Adipocyte (in vitro differentiated cells): ENCODE measurements around the gene ARSG.
A peak's percentile ranks its signal among the peaks of the same experiment; 100 is the strongest.

ENCODE experiments used
- DNase-seq: peaks from one replicate; pipeline ENCODE4 v3.0.0-alpha.2; 2015; ENCODE audit warnings: low read depth
- H3K27me3 ChIP-seq: replicated peaks from 2 replicates; pipeline ENCODE4 v1.7.0; 2013; ENCODE audit warnings: mild to moderate bottlenecking, low read length, moderate library complexity; ENCODE audit not compliant: control insufficient read depth, insufficient read depth
- H3K36me3 ChIP-seq: 2 replicates; pipeline ENCODE4 v1.7.0; 2013; ENCODE audit warnings: low read length, mild to moderate bottlenecking, moderate library complexity; ENCODE audit not compliant: control insufficient read depth, insufficient read depth, severe bottlenecking
- H3K4me1 ChIP-seq: 2 replicates; pipeline ENCODE4 v1.7.0; 2013; ENCODE audit warnings: mild to moderate bottlenecking, low read length, moderate library complexity; ENCODE audit not compliant: control insufficient read depth, insufficient read depth
- H3K4me3 ChIP-seq: 2 replicates; pipeline ENCODE4 v1.7.0; 2013; ENCODE audit warnings: mild to moderate bottlenecking, low read length, moderate library complexity
- H3K9ac ChIP-seq: 2 replicates; pipeline ENCODE4 v1.7.0; 2013; ENCODE audit warnings: mild to moderate bottlenecking, low read length, moderate library complexity
- H3K9me3 ChIP-seq: 2 replicates; pipeline ENCODE4 v1.7.0; 2013; ENCODE audit warnings: mild to moderate bottlenecking, low read length, moderate library complexity; ENCODE audit not compliant: control insufficient read depth

The ARSG gene

DNA sequence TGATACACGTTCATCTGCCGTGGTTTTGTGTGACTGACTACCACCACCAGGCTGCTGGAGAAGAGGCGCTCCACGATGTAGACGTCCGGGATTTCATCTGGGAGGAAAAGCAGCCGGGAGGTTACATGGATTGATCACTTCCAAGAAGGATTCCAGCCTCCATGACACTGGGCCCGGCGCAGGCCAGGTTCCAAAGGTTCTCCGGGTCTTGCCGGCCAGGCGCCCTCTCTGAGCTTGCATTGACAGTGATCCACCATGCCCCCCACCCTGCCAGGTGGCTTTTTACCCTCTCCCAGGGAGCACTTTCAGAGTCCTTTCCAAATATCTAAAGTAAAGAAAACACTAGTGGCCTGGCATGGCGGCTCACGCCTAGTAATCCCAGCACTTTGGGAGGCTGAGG is 159.5 kb downstream of the ARSG start:
- peaks cover 63% of the 10 kb centered on the region for H3K36me3 ChIP-seq
- no peaks in the 10 kb centered on the region for H3K9me3 ChIP-seq
- no peak overlapping the region for H3K4me3 ChIP-seq
- H3K4me1 ChIP-seq, result peaks cover 54% of the 10 kb centered on the region
- DNase-seq, result no peak
- no peaks in the 10 kb centered on the region for H3K27me3 ChIP-seq
- no peak overlapping the region for H3K9ac ChIP-seq

DNA sequence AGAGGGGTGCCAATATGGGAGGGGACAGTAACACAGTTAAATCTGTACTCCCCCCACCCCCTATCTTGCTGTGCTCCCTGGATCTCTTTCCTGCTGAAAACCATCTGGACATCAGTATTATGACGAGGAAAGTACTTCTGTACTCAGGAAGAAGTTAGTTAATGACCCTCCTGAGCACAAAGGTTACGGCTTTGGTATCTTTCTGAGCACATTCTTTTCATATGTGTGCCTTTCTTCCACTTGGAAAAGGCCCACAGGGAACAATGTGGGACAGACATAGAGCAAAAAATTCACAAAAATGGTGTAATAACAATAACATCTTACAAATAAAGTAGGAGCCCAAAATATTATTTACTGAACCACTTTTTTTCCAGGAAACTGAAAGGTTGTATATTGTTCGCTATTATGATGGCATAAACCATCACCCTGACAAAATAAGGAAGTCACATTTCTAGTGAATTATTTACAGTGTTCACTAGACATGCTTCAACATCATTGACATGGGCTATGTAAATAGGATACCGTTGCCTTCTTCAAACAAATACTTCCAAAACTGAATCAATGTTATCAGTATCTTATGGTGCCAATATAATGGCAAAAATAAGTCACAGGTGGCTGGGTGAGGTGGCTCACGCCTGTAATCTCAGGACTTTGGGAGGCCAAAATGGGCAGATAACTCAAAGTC is 160.5 kb downstream of the ARSG start:
- no peaks in the 10 kb centered on the region for H3K27me3 ChIP-seq
- no peaks in the 10 kb centered on the region for H3K9me3 ChIP-seq
- peaks cover 53% of the 10 kb centered on the region for H3K4me1 ChIP-seq
- H3K36me3 ChIP-seq, result peaks cover 53% of the 10 kb centered on the region
- no peak overlapping the region for H3K4me3 ChIP-seq
- DNase-seq, result no peak
- peak overlapping the region; percentile 11 for H3K9ac ChIP-seq

DNA sequence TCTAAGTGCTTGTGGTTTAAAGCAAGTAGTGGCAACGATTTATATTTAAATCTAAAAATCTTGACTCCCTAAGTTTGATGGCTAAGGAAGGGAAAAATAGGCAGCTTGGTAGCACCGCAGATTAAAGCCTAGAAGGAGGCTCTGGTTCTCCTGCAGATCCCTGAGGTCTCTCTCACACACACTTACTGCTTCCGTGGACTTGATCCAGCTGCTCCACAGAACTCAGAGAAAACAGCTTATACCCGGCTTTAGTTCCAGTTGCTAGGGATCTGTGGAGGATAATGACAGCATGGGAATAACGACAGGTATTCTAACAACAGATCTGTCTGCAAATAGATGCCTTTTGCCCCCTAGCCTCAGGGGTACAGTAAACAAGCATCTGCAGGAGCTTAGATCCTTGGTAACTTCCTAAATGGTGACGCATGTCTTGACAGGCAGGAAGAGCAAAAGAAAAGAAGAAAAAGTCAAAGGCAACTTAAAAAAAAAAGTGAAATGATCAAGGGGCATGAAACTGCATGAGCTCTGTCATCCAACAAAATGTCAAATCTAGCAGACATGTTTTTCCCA is 161.5 kb downstream of the ARSG start:
- DNase-seq, result no peak
- Histone ChIP-seq H3K9me3 (no peaks in the 10 kb centered on the region), H3K36me3 (peaks cover 44% of the 10 kb centered on the region), H3K4me3 (peak overlapping the region; percentile 35), H3K9ac (peak overlapping the region; percentile 66), H3K27me3 (no peaks in the 10 kb centered on the region), H3K4me1 (peaks cover 53% of the 10 kb centered on the region)

DNA sequence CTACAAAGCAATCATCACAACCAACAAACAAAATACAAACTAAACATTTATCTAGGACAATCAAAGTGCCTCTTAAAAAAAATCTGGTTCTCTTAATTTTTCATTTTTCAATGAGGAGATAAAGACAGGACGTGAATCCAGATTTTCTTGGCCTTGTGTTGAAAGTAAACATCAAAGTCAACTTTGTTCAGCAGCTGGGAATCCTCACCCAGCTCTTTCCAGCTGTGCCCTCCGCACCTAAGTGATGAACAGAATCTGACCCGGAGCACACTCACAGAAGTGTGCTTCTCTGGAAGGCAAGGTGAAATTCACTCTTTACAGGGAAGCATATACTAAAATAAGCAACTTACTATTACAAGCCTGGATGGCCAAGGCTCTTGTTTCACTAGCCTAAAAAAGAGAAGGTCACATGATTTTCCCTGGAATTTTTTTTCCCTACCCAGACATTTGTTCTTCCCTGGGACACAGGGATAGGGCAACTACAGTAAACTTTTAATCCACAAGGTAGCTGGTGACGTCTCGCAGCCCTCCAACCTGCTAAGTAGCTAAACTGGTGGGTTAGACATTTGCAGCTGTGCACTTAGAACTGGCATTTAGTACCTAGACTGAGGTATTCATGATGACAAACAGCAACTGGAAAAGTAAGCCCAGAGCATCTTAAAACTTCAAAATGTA is 162.8 kb downstream of the ARSG start:
- peak overlapping the region; percentile 90 for H3K9ac ChIP-seq
- no peak for DNase-seq
- H3K27me3 ChIP-seq, result no peaks in the 10 kb centered on the region
- peak overlapping the region; percentile 84 for H3K4me3 ChIP-seq
- no peaks in the 10 kb centered on the region for H3K9me3 ChIP-seq
- peaks cover 30% of the 10 kb centered on the region for H3K36me3 ChIP-seq
- peaks cover 58% of the 10 kb centered on the region for H3K4me1 ChIP-seq

DNA sequence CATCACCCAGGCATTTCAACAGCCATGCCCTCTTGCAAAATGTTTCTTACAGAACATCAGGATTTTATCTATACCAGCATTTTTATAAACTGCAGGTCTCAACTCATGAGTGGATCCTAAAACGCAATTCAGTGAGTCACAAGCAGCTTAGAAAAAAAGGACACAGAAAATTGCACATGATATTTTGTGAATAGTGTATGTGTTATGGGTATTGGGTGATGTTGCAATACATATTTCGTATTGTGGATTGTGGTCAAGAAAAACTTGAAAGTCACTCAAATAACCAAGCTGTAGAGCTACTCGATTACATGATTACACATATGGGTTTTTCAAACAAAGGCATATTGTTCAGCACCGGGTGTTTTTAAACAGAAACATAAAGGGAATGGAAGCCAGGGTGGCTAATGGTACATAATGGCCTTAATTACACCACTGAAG is 164.6 kb downstream of the ARSG start:
- Histone ChIP-seq H3K36me3 (peaks cover 13% of the 10 kb centered on the region), H3K9ac (peak overlapping the region; percentile 90), H3K9me3 (no peaks in the 10 kb centered on the region), H3K27me3 (no peaks in the 10 kb centered on the region), H3K4me1 (peaks cover 62% of the 10 kb centered on the region), H3K4me3 (peak overlapping the region; percentile 84)
- peak; percentile 94 for DNase-seq

DNA sequence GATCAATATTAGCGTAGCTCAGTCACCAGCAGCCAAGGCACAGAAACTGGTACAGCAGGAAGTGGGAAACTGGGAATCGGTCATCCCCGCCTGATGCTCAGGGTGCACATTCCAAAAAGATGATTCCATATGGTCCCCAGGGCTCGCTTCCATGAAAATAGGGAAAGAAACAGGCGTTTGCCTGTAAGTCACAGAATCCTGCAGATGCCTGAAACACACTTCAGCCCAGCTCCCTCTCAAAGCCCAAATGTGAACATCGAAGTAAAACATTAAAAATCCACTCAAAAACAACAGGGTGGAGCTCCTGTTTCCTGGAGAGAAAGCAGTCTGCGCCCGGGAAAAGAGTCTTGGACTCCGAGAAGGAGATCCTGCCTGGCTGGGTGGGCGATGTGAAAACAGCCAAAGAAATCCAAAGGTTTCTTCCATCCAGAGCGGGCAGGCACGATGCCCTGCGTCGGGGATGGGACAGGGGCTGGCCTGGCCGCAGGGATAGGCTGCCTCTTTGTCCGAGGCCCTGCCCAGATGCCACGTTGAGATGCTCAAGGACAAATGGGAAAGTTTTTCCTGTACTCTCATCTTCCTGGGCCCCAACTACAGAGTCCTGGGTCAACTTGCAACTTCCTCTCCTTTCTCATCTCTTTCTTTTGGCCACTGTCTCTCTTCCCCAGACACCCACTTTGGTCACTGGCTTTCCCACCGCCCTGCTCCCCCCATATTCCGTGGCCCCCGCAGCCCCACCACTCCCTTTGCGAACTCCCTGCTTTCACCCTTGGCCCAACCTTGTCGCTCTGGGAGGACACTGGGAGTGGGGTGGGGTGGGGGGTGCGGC is 165.3 kb downstream of the ARSG start:
- H3K9me3 ChIP-seq, result no peaks in the 10 kb centered on the region
- peak; percentile 96 for DNase-seq
- H3K4me1 ChIP-seq, result peaks cover 62% of the 10 kb centered on the region
- no peaks in the 10 kb centered on the region for H3K27me3 ChIP-seq
- H3K4me3 ChIP-seq, result peak overlapping the region; percentile 84
- peaks cover 6% of the 10 kb centered on the region for H3K36me3 ChIP-seq
- peak overlapping the region; percentile 90 for H3K9ac ChIP-seq

DNA sequence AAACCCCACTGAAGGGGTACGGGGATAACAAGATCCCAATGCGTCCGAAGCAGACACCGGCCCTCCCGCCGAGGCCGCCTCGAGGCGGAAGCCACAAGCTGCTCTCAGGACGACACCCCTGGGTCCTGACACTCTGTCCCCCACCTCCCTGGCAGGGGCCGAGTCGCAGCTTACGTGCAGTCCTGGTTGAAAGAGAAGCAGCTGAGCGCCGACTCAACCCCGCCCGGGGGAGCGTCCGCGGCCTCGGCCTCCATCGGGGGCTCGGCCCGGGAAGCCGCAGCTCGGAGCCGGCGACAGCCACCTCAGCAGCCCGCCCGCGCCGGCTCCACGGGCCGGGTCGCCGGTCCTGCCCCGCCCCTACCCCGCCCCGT is 165.9 kb downstream of the ARSG start, which contains the start of gene WIPI1:
Gene WIPI1 (minus strand): TSS at position 329 of the 371 bp plus-strand sequence. CDS start 75 bp downstream, at position 254.
- H3K4me3 ChIP-seq, result peak within 1 kb of the TSS; percentile 84
- no peak for DNase-seq
- H3K36me3 ChIP-seq, result peaks cover under 1% of the 10 kb centered on the region

DNA sequence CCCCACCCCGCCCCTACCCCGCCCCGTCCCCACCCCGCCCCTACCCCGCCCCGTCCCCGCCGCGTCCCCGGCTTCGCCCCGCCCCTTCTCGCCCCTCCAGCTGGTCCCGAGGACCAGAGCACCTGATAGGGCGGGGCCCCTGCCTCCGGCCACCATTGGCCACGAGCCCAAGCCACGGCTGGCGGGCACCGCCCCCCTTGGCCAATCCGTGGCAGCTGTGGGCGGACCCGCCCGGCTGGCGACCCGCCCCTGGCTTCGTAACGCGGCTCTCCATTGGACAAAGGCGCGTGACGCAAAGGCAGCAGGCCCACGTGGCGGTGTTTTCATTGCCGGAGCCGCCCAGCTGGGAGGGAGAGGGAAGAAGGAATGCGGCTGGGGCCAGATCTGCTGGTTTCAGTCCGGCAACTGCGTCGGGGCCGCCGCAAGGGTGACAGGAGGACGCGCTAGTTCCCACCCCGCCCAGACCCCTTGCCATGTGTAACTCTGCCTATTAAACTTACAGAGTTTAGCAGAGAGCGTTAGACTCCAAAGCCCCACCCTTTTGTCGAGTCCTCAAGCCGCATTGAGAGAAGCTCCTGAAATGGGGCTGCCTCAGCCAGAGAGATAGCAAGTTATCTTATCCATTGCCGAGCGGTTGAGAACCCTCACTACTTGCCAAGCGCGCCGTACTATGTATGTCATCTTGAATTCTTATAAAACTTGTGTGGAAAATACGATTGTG is 166.4 kb downstream of the ARSG start:
- no peaks in the 10 kb centered on the region for H3K9me3 ChIP-seq
- peak overlapping the region; percentile 81 for H3K4me3 ChIP-seq

More for the DNA sequence above, 165.9 kb downstream of the ARSG start, which contains the start of gene WIPI1:
- Histone ChIP-seq H3K4me1 (peaks cover 62% of the 10 kb centered on the region), H3K27me3 (no peaks in the 10 kb centered on the region), H3K9ac (peak within 1 kb of the TSS; percentile 90), H3K9me3 (no peaks in the 10 kb centered on the region)

DNA sequence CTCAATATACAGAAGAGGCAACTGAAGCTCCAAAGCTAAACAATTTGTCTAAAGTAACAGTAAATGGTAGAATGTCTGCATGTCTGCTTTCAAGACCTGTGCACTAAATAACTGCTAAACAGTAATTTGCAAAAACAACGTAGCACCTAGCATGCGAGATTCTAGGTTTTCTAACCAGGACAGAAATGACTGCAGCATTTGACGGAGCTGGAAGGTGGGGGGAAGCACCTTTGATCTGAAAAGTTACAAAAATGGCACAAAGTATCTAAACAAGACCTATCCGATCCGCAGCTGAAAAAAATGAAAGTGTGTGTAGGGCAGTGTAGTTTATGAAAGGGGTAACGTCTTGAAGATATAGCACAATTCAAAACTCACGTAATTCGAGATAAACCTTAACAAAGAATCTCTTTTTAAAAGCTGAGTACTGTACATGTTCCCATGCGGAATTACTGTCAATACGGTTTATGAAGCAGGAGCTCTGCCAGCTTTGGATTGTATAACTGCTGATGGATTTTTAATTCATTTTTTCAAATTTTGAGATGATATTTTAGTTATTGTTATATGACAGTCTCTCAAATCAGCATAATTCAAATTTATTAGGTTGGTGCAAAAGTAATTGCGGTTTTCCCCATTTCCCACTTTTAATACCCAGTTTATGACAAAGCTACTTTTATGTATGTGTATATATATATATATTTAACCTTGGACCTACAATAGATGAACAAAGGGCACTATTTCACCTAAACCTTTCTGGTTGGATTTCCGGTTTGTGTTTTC is 167.2 kb downstream of the ARSG start:
- DNase-seq, result no peak
- Histone ChIP-seq H3K4me1 (peaks cover 54% of the 10 kb centered on the region), H3K27me3 (no peaks in the 10 kb centered on the region), H3K4me3 (peak overlapping the region; percentile 81), H3K9me3 (no peaks in the 10 kb centered on the region), H3K9ac (peak overlapping the region; percentile 79), H3K36me3 (no peaks in the 10 kb centered on the region)

More for the DNA sequence above, 166.4 kb downstream of the ARSG start:
- Histone ChIP-seq H3K36me3 (no peaks in the 10 kb centered on the region), H3K9ac (peak overlapping the region; percentile 79), H3K27me3 (no peaks in the 10 kb centered on the region), H3K4me1 (peaks cover 60% of the 10 kb centered on the region)
- peak; percentile 100 for DNase-seq

DNA sequence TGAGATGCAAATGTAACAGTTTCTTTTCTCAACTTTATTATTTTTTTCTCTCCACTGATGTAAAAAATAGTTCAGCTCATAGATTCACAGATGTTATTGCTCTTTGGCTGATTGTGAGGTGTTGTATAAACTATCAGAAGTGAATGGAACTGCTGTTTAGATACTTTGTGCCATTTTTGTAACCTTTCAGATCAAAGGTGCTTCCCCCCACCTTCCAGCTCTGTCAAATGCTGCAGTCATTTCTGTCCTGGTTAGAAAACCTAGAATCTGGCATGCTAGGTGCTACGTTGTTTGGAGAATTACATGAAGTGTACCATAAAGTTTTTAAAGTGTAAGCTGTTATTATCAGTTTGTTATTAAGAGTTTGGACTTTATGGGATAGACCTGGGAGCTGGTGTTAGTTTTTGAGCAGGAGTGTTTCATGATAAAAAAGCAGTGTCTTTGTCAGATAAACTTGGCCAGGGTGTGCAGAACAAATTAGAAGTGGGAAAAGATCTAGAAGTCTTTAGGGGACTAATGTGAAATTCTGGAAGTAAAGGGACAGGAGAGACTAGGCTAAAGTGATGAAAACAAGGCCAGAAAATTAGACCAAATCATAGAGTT is 167.8 kb downstream of the ARSG start:
- Histone ChIP-seq H3K36me3 (no peaks in the 10 kb centered on the region), H3K4me1 (peaks cover 47% of the 10 kb centered on the region), H3K27me3 (no peaks in the 10 kb centered on the region), H3K9ac (no peak overlapping the region), H3K4me3 (no peak overlapping the region), H3K9me3 (no peaks in the 10 kb centered on the region)
- no peak for DNase-seq
